ENCODE results near the gene ZNF333. TPM values are rescaled to one million over a fixed set of nuclear protein-coding genes. Genes with fewer than 3 reads are reported as not detected.

ZNF333 gene
- total RNA-seq, 1 donor from 2014 or later = 19.9 TPM

DNA sequence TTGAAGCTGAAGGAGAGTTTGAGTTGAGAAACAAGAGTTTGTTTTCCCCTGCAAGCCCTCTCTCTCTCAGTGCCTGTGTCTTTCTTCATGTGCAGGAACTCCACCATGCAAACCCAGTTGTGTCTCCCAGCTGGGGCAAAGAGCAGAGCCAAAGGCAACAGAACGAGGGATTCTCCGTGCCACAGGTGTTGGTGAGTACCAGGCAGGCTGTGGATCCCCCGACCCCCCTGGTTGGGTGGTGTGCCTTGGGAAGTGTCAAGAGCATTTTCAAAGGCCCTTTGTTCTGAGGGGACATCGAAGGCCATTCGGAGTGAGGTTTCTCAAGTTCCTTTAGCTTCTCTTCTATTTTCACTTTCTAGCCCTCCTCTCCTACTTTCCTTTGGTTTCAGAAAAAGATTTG lies 5.6 kb downstream of the ZNF333 start:
- no peak for DNase-seq (ENCODE audit: extremely low spot score in 2 of 2)
- Histone ChIP-seq H3K36me3 (peaks cover 0 to 56% of the 10 kb centered on the region in 2 donors), H3K9me3 (no peaks in the 10 kb centered on the region), H3K4me3 (no peak overlapping the region), H3K4me1 (peaks cover 10% of the 10 kb centered on the region), H3K27ac (no peak overlapping the region), H3K27me3 (no peaks in the 10 kb centered on the region)
- TF ChIP-seq POLR2A (IDR thresholded peaks at IDR 0.05) (no peak), POLR2AphosphoS5 (IDR thresholded peaks at IDR 0.05; ENCODE audit: insufficient read depth in 1 of 2, low read depth in 1 of 2) (no peak)
- TF ChIP-seq, protein P1, sequence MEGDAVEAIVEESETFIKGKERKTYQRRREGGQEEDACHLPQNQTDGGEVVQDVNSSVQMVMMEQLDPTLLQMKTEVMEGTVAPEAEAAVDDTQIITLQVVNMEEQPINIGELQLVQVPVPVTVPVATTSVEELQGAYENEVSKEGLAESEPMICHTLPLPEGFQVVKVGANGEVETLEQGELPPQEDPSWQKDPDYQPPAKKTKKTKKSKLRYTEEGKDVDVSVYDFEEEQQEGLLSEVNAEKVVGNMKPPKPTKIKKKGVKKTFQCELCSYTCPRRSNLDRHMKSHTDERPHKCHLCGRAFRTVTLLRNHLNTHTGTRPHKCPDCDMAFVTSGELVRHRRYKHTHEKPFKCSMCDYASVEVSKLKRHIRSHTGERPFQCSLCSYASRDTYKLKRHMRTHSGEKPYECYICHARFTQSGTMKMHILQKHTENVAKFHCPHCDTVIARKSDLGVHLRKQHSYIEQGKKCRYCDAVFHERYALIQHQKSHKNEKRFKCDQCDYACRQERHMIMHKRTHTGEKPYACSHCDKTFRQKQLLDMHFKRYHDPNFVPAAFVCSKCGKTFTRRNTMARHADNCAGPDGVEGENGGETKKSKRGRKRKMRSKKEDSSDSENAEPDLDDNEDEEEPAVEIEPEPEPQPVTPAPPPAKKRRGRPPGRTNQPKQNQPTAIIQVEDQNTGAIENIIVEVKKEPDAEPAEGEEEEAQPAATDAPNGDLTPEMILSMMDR (IDR thresholded peaks at IDR 0.05) = no peak
- intact Hi-C loops (cut with DNase I) = no loop called here

DNA sequence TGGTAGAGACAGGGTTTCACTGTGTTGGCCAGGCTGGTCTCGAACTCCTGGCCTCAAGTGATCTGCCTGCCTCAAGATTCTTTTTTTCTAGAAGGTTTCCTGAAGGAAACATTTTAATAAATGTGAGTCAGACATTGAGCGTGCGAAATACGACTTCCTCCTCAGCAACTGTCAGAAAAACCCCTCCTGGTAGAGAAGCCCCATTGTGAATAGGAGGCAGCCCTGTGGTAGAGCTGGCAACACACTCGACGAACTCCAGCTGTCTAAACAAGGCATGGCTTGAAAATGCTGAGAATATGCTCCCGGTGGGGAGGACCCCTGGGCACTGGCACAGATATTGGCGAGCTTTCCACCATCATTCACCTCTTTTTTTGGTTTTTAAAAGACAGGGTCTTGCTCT lies 9.8 kb downstream of the ZNF333 start:
- TF ChIP-seq, protein P1 (IDR thresholded peaks at IDR 0.05) = no peak
- no peak for TF ChIP-seq POLR2A (IDR thresholded peaks at IDR 0.05)
- no peak for TF ChIP-seq POLR2AphosphoS5 (IDR thresholded peaks at IDR 0.05; ENCODE audit: insufficient read depth in 1 of 2, low read depth in 1 of 2)
- intact Hi-C loops (cut with DNase I) = no loop called here
- H3K36me3 ChIP-seq = peaks cover 7 to 90% of the 10 kb centered on the region in 2 donors

DNA sequence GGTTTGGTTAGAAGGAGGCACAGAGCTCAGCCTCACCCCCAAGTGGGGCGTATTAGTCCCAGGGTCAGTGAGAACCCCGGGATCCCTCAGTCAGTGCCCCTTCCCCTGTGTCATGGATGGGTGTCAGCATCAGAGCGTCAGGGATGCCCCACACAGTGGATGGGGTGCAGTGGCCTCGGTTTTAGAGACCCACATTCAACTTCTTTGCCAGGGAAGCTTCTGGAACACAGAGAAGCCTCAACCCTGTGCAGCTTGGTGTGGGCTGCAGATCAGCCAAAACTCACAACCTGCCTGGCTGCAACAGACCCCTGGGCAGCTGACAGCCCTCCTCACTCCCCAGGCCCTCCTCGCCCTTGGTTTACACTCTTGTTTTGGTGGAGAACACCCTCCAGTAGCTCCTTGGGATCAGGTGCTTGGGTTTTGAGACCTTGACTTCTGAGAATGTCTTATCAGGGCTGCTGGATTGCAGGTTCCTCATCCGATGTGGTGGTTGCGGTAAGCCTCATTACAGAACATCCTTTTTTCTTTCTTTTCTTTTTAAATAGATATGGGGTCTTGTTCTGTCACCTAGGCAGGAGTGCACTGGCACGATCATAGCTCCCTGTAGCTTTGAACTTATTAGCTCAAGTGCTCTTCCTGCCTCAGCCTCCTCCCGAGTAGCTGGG lies 11.0 kb downstream of the ZNF333 start:
- TF ChIP-seq, protein P1 (IDR thresholded peaks at IDR 0.05) = no peak
- TF ChIP-seq POLR2A (IDR thresholded peaks at IDR 0.05) = no peak
- TF ChIP-seq POLR2AphosphoS5 (IDR thresholded peaks at IDR 0.05; ENCODE audit: insufficient read depth in 1 of 2, low read depth in 1 of 2) = no peak
- no peak overlapping the region for H3K27ac ChIP-seq
- no peaks in the 10 kb centered on the region for H3K4me1 ChIP-seq
- H3K9me3 ChIP-seq = no peaks in the 10 kb centered on the region
- H3K4me3 ChIP-seq = no peak overlapping the region
- no peaks in the 10 kb centered on the region for H3K27me3 ChIP-seq
- H3K36me3 ChIP-seq = peaks cover 7 to 92% of the 10 kb centered on the region in 2 donors
- no peak for DNase-seq (ENCODE audit: extremely low spot score in 2 of 2)
- intact Hi-C loops (cut with DNase I) = no loop called here

More for the DNA sequence above, 9.8 kb downstream of the ZNF333 start:
- DNase-seq (ENCODE audit: extremely low spot score in 2 of 2) = no peak
- no peaks in the 10 kb centered on the region for H3K9me3 ChIP-seq
- no peaks in the 10 kb centered on the region for H3K4me1 ChIP-seq
- H3K27ac ChIP-seq = no peak overlapping the region
- no peak overlapping the region for H3K4me3 ChIP-seq
- no peaks in the 10 kb centered on the region for H3K27me3 ChIP-seq

DNA sequence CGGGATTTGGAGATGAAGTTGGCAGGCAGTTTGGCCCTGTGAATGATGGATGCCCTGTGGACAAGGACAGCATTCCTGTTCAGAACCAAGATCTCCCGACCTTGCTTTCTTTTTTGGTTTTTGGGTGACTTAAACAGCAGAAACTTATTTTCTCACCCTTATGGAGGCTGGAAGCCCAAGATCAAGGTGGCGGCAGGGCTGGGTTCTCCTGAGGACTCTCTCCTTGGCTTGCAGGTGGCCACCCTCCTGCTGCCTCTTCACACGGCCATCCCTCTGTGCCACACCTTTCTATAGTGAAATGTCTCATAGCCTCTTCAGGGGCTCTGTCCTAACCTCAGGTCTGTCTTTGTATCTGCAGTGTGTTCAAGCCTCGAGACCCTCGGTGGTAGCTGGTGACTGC lies 14.0 kb downstream of the ZNF333 start:
- no peak overlapping the region for H3K27ac ChIP-seq
- no peak for DNase-seq (ENCODE audit: extremely low spot score in 2 of 2)
- TF ChIP-seq, protein P1 (IDR thresholded peaks at IDR 0.05) = no peak
- no peak for TF ChIP-seq POLR2AphosphoS5 (IDR thresholded peaks at IDR 0.05; ENCODE audit: insufficient read depth in 1 of 2, low read depth in 1 of 2)
- TF ChIP-seq POLR2A (IDR thresholded peaks at IDR 0.05) = no peak
- intact Hi-C loops (cut with DNase I) = no loop called here
- no peaks in the 10 kb centered on the region for H3K4me1 ChIP-seq
- no peaks in the 10 kb centered on the region for H3K9me3 ChIP-seq
- H3K36me3 ChIP-seq = peaks cover 13 to 97% of the 10 kb centered on the region in 2 donors
- H3K27me3 ChIP-seq = no peaks in the 10 kb centered on the region
- H3K4me3 ChIP-seq = no peak overlapping the region

DNA sequence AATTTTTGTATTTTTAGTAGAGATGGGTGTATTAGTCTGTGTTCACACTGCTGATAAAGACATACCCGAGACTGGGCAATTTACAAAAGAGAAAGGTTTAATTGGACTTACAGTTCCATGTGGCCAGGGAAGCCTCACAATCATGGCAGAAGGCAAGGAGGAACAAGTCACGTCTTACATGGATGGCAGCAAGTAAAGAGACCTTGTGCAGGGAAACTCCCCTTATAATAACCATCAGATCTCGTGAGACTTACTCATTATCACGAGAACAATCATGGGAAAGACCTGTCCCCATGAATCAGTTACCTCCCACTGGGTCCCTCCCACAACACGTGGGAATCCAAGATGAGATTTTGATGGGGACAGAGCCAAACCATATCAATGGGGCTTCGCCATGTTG lies 14.6 kb downstream of the ZNF333 start:
- Histone ChIP-seq H3K36me3 (peaks cover 16 to 97% of the 10 kb centered on the region in 2 donors), H3K4me1 (no peaks in the 10 kb centered on the region), H3K4me3 (no peak overlapping the region), H3K27ac (no peak overlapping the region), H3K9me3 (no peaks in the 10 kb centered on the region), H3K27me3 (no peaks in the 10 kb centered on the region)
- TF ChIP-seq, protein P1 (IDR thresholded peaks at IDR 0.05) = no peak
- TF ChIP-seq POLR2AphosphoS5 (IDR thresholded peaks at IDR 0.05; ENCODE audit: insufficient read depth in 1 of 2, low read depth in 1 of 2) (no peak), POLR2A (IDR thresholded peaks at IDR 0.05) (no peak)
- no peak for DNase-seq (ENCODE audit: extremely low spot score in 2 of 2)
- intact Hi-C loops (cut with DNase I) = no loop called here
